ENCODE measurements around the gene CHRNA7. TPM values are rescaled to one million over a fixed set of nuclear protein-coding genes. Genes with fewer than 3 reads are reported as not detected.

The CHRNA7 gene
- total and polyA plus RNA-seq, 9 of the 15 experiments (the other 6 are each of a cell fraction or from before 2014, with no cell fraction given): 0.04 TPM; not detected in 8

GRCh38 chr15:32035285-32035684, 5.0 kb downstream of the CHRNA7 start:
- intact Hi-C loops (cut with micrococcal nuclease): no loop called here
- ChIA-PET CTCF (ENCODE audit: low intra/inter-chr PET ratio) (no interaction called here), POLR2A (no interaction called here)
- H3K27me3 ChIP-seq (ENCODE audit: control insufficient read depth in 2 of 2, insufficient read depth in 2 of 2, low read length in 2 of 2): peaks cover 8 to 14% of the 10 kb centered on the region in 2 experiments; a peak in 4 of 5 replicates
- no peak overlapping the region for H3K9ac ChIP-seq (ENCODE audit: insufficient read depth in 1 of 2, low read depth in 2 of 2, low read length in 2 of 2)
- no peaks in the 10 kb centered on the region for H4K20me1 ChIP-seq (replicated peaks; ENCODE audit: control insufficient read depth, insufficient read depth, low read length)
- no peak overlapping the region for H3K4me3 ChIP-seq
- no peak overlapping the region for H3K27ac ChIP-seq (ENCODE audit: extremely low read depth, low read depth, low read length)
- BruUV-seq (replicated peaks): no TSS peak
- in situ Hi-C loops (cut with MboI): no loop called here
- peaks cover 0 to 8% of the 10 kb centered on the region in 2 experiments; a peak in 2 of 5 replicates for H3K4me1 ChIP-seq (replicated peaks in 1 of 2; ENCODE audit: control insufficient read depth in 2 of 2, insufficient read depth in 2 of 2, low read length in 2 of 2)
- WGBS (ENCODE audit: insufficient coverage, low coverage, missing lambda C conversion rate): 0% methylated on average over 2 of the region's 2 CpGs
- H3K36me3 ChIP-seq (ENCODE audit: control insufficient read depth, insufficient read depth, low read length): no peaks in the 10 kb centered on the region
- no peaks in the 10 kb centered on the region for H3K79me2 ChIP-seq (ENCODE audit: control insufficient read depth, insufficient read depth, low read length)
- FAIRE-seq: no peak
- no peak overlapping the region for H2AFZ ChIP-seq (ENCODE audit: low read depth, low read length)
- no peak overlapping the region for H3K4me2 ChIP-seq (ENCODE audit: insufficient read depth, low read length)
- no peaks in the 10 kb centered on the region for H3K9me1 ChIP-seq (ENCODE audit: control insufficient read depth, insufficient read depth, low read length)
- no peak for ATAC-seq
- no peak for DNase-seq (ENCODE audit: extremely low read depth in 1 of 4, low spot score in 3 of 4)
- no peaks in the 10 kb centered on the region for H3K9me3 ChIP-seq (replicated peaks; ENCODE audit: control insufficient read depth, insufficient read depth, low read depth, low read length)
- no peak for TF ChIP-seq HNRNPL (IDR thresholded peaks at IDR 0.05; ENCODE audit: low read depth, low read length)
- no peak for TF ChIP-seq CBX5 (IDR thresholded peaks at IDR 0.05; ENCODE audit: borderline replicate concordance, low read depth)
- TF ChIP-seq SIN3B (IDR thresholded peaks at IDR 0.05; ENCODE audit: low read depth): no peak
- TF ChIP-seq TRIM25 (IDR thresholded peaks at IDR 0.05; ENCODE audit: borderline replicate concordance): no peak
- 0 out of 2 replicates have a peak, but pooled peaks have one; percentile 16 for TF ChIP-seq MAFG (tag; conservative IDR thresholded peaks at IDR 0.05)
- TF ChIP-seq MAFF (IDR thresholded peaks at IDR 0.05; ENCODE audit: low read length): 0 out of 2 replicates have a peak, but pooled peaks have one; percentile 6
- TF ChIP-seq ZNF146 (CRISPR knock-in tag; IDR thresholded peaks at IDR 0.05; ENCODE audit: unreplicated experiment): no peak
- TF ChIP-seq KDM5B (IDR thresholded peaks at IDR 0.05; ENCODE audit: insufficient replicate concordance, low read depth, low read length): no peak
- no peak for TF ChIP-seq ZNF696 (CRISPR knock-in tag; conservative IDR thresholded peaks at IDR 0.05)
- TF ChIP-seq TRIM28 (IDR thresholded peaks at IDR 0.05): no peak
- no peak for TF ChIP-seq CBX8 (IDR thresholded peaks at IDR 0.05; ENCODE audit: borderline replicate concordance, extremely low read depth, low read depth, low read length, poor library complexity, severe bottlenecking)
- TF ChIP-seq ILK (tag; IDR thresholded peaks at IDR 0.05; ENCODE audit: borderline replicate concordance, low read depth): no peak
- TF ChIP-seq ZNF41 (CRISPR knock-in tag; conservative IDR thresholded peaks at IDR 0.05): no peak
- no peak for TF ChIP-seq WHSC1 (IDR thresholded peaks at IDR 0.05; ENCODE audit: low read length)
- TF ChIP-seq ZNF316 (IDR thresholded peaks at IDR 0.05): peak; percentile 36; the same call in 1 of the 2 replicates

Data from K562 (cell line).